K562 treated with DMSO at 1 percent for 48 hours (cell line): ENCODE measurements around the gene CYB5R3. TPM values are rescaled to one million over a fixed set of nuclear protein-coding genes. Genes with fewer than 3 reads are reported as not detected.

Source experiments
- total RNA-seq: library from RNA; unstranded; fragments of 300-600 nt; gene quantifications from 2 replicates; pipeline ENCODE4 v1.2.3, GENCODE V29; 2022; ENCODE audit warnings: low replicate concordance; ENCODE audit errors: extremely low read depth

The CYB5R3 gene
- not detected in 2 replicates for total RNA-seq

GRCh38 chr22:42649246-42650099, at the start of gene CYB5R3:
TSS of gene CYB5R3 (minus strand) at chr22:42649392. CDS start at chr22:42649315, 77 bp downstream.

GRCh38 chr22:42614312-42615091, 34.7 kb downstream of the CYB5R3 start, which contains the start of gene POLDIP3:
TSS of gene POLDIP3 (minus strand) at chr22:42614883. CDS start at chr22:42614857, 26 bp downstream.

Other genes with a start within 250 kb of the CYB5R3 start
- not detected in 2 replicates for gene NFAM1, start 217.0 kb downstream of the CYB5R3 start, total RNA-seq
- gene RRP7A, start 129.6 kb downstream of the CYB5R3 start, total RNA-seq = 989 TPM in 1 of 2 replicates, not detected in the other
- gene SERHL2, start 95.4 kb downstream of the CYB5R3 start, total RNA-seq = not detected in 2 replicates
- gene POLDIP3, start 34.5 kb downstream of the CYB5R3 start, total RNA-seq = not detected in 2 replicates
- not detected in 2 replicates for gene ATP5MGL, start 8.8 kb downstream of the CYB5R3 start, total RNA-seq
- gene A4GALT, start 71.5 kb upstream of the CYB5R3 start, total RNA-seq = not detected in 2 replicates
- gene ARFGAP3, start 207.9 kb upstream of the CYB5R3 start, total RNA-seq = not detected in 2 replicates